Measurements from ENCODE around the gene FGF4. TPM values are rescaled to one million over a fixed set of nuclear protein-coding genes. Genes with fewer than 3 reads are reported as not detected.
A peak's percentile ranks its signal among the peaks of the same experiment; 100 is the strongest.

Gene FGF4
- total and polyA plus RNA-seq, 9 donors: 5.4 to 14.6 (median 10.0) TPM

GRCh38 chr11:69799097-69799496 is 24.0 kb upstream of the FGF4 start:
- no peak for DNase-seq
- Histone ChIP-seq H3K27ac (ENCODE audit: low read length) (no peak overlapping the region), H3K9me3 (replicated peaks; ENCODE audit: control insufficient read depth, low read depth, low read length) (peaks cover 4% of the 10 kb centered on the region), H3K4me3 (ENCODE audit: low read length) (no peak overlapping the region), H3K36me3 (ENCODE audit: control insufficient read depth, insufficient read depth, low read length) (no peaks in the 10 kb centered on the region), H3K27me3 (ENCODE audit: control insufficient read depth, insufficient read depth, low read length) (peaks cover 8% of the 10 kb centered on the region), H3K4me1 (ENCODE audit: control insufficient read depth, insufficient read depth, low read length) (no peaks in the 10 kb centered on the region)
- 94% methylated on average over 2 of the region's 3 CpGs for WGBS (ENCODE audit: insufficient coverage)

- no peak overlapping the region for H3K4me3 ChIP-seq (ENCODE audit: low read length)
- no peak overlapping the region for H3K27ac ChIP-seq (ENCODE audit: low read length)
- DNase-seq: no peak
- 69% methylated on average over 8 of the region's 14 CpGs for WGBS (ENCODE audit: insufficient coverage)
- peaks cover 8% of the 10 kb centered on the region for H3K27me3 ChIP-seq (ENCODE audit: control insufficient read depth, insufficient read depth, low read length)
- no peaks in the 10 kb centered on the region for H3K36me3 ChIP-seq (ENCODE audit: control insufficient read depth, insufficient read depth, low read length)
- peaks cover 4% of the 10 kb centered on the region for H3K9me3 ChIP-seq (replicated peaks; ENCODE audit: control insufficient read depth, low read depth, low read length)
- no peaks in the 10 kb centered on the region for H3K4me1 ChIP-seq (ENCODE audit: control insufficient read depth, insufficient read depth, low read length)
Observed at GRCh38 chr11:69797737-69798528, 22.8 kb upstream of the FGF4 start.

GRCh38 chr11:69797156-69797555 is 22.0 kb upstream of the FGF4 start:
- peaks cover 4% of the 10 kb centered on the region for H3K4me1 ChIP-seq (ENCODE audit: control insufficient read depth, insufficient read depth, low read length)
- H3K27ac ChIP-seq (ENCODE audit: low read length): no peak overlapping the region
- H3K27me3 ChIP-seq (ENCODE audit: control insufficient read depth, insufficient read depth, low read length): peaks cover 7% of the 10 kb centered on the region
- DNase-seq: no peak
- no peaks in the 10 kb centered on the region for H3K36me3 ChIP-seq (ENCODE audit: control insufficient read depth, insufficient read depth, low read length)
- no peak overlapping the region for H3K4me3 ChIP-seq (ENCODE audit: low read length)
- 73% methylated on average over 14 of the region's 14 CpGs for WGBS (ENCODE audit: insufficient coverage)
- H3K9me3 ChIP-seq (replicated peaks; ENCODE audit: control insufficient read depth, low read depth, low read length): peaks cover 4% of the 10 kb centered on the region

GRCh38 chr11:69796063-69796462 is 20.9 kb upstream of the FGF4 start:
- H3K27me3 ChIP-seq (ENCODE audit: control insufficient read depth, insufficient read depth, low read length): peaks cover 5% of the 10 kb centered on the region
- 54% methylated on average over 6 of the region's 9 CpGs for WGBS (ENCODE audit: insufficient coverage)
- no peaks in the 10 kb centered on the region for H3K36me3 ChIP-seq (ENCODE audit: control insufficient read depth, insufficient read depth, low read length)
- H3K9me3 ChIP-seq (replicated peaks; ENCODE audit: control insufficient read depth, low read depth, low read length): peaks cover 4% of the 10 kb centered on the region
- peaks cover 14% of the 10 kb centered on the region for H3K4me1 ChIP-seq (ENCODE audit: control insufficient read depth, insufficient read depth, low read length)
- no peak overlapping the region for H3K27ac ChIP-seq (ENCODE audit: low read length)
- H3K4me3 ChIP-seq (ENCODE audit: low read length): no peak overlapping the region
- no peak for DNase-seq

GRCh38 chr11:69791276-69792180 is 16.4 kb upstream of the FGF4 start:
- Histone ChIP-seq H3K4me3 (ENCODE audit: low read length) (no peak overlapping the region), H3K27ac (ENCODE audit: low read length) (peak overlapping the region; percentile 93), H3K36me3 (ENCODE audit: control insufficient read depth, insufficient read depth, low read length) (no peaks in the 10 kb centered on the region), H3K9me3 (replicated peaks; ENCODE audit: control insufficient read depth, low read depth, low read length) (no peaks in the 10 kb centered on the region), H3K4me1 (ENCODE audit: control insufficient read depth, insufficient read depth, low read length) (peaks cover 20% of the 10 kb centered on the region), H3K27me3 (ENCODE audit: control insufficient read depth, insufficient read depth, low read length) (peaks cover 5% of the 10 kb centered on the region)
- DNase-seq: peak; percentile 98
- 29% methylated on average over 25 of the region's 25 CpGs for whole genome bisulfite sequencing (ENCODE audit: insufficient coverage)

- Histone ChIP-seq H3K9me3 (replicated peaks; ENCODE audit: control insufficient read depth, low read depth, low read length) (no peaks in the 10 kb centered on the region), H3K4me3 (ENCODE audit: low read length) (no peak overlapping the region), H3K27ac (ENCODE audit: low read length) (no peak overlapping the region), H3K27me3 (ENCODE audit: control insufficient read depth, insufficient read depth, low read length) (peaks cover 8% of the 10 kb centered on the region), H3K4me1 (ENCODE audit: control insufficient read depth, insufficient read depth, low read length) (peaks cover 20% of the 10 kb centered on the region), H3K36me3 (ENCODE audit: control insufficient read depth, insufficient read depth, low read length) (no peaks in the 10 kb centered on the region)
- 75% methylated on average over 11 of the region's 11 CpGs for WGBS (ENCODE audit: insufficient coverage)
- DNase-seq: no peak
Observed at GRCh38 chr11:69788956-69789355, 13.8 kb upstream of the FGF4 start.

- H3K4me3 ChIP-seq (ENCODE audit: low read length): no peak overlapping the region
- H3K27ac ChIP-seq (ENCODE audit: low read length): no peak overlapping the region
- H3K4me1 ChIP-seq (ENCODE audit: control insufficient read depth, insufficient read depth, low read length): peaks cover 20% of the 10 kb centered on the region
- no peaks in the 10 kb centered on the region for H3K36me3 ChIP-seq (ENCODE audit: control insufficient read depth, insufficient read depth, low read length)
- 91% methylated on average over 10 of the region's 10 CpGs for WGBS (ENCODE audit: insufficient coverage)
- H3K27me3 ChIP-seq (ENCODE audit: control insufficient read depth, insufficient read depth, low read length): peaks cover 8% of the 10 kb centered on the region
- DNase-seq: no peak
- H3K9me3 ChIP-seq (replicated peaks; ENCODE audit: control insufficient read depth, low read depth, low read length): no peaks in the 10 kb centered on the region
Observed at GRCh38 chr11:69787906-69788305, 12.8 kb upstream of the FGF4 start.

GRCh38 chr11:69787457-69787856 is 12.3 kb upstream of the FGF4 start:
- H3K27ac ChIP-seq (ENCODE audit: low read length): no peak overlapping the region
- WGBS (ENCODE audit: insufficient coverage): 60% methylated on average over 1 of the region's 4 CpGs
- peaks cover 7% of the 10 kb centered on the region for H3K27me3 ChIP-seq (ENCODE audit: control insufficient read depth, insufficient read depth, low read length)
- DNase-seq: no peak
- peaks cover 19% of the 10 kb centered on the region for H3K4me1 ChIP-seq (ENCODE audit: control insufficient read depth, insufficient read depth, low read length)
- H3K9me3 ChIP-seq (replicated peaks; ENCODE audit: control insufficient read depth, low read depth, low read length): no peaks in the 10 kb centered on the region
- H3K36me3 ChIP-seq (ENCODE audit: control insufficient read depth, insufficient read depth, low read length): no peaks in the 10 kb centered on the region
- H3K4me3 ChIP-seq (ENCODE audit: low read length): no peak overlapping the region

GRCh38 chr11:69781241-69781640 is 6.1 kb upstream of the FGF4 start:
- Histone ChIP-seq H3K36me3 (ENCODE audit: control insufficient read depth, insufficient read depth, low read length) (no peaks in the 10 kb centered on the region), H3K4me1 (ENCODE audit: control insufficient read depth, insufficient read depth, low read length) (no peaks in the 10 kb centered on the region), H3K4me3 (ENCODE audit: low read length) (no peak overlapping the region), H3K27ac (ENCODE audit: low read length) (no peak overlapping the region), H3K9me3 (replicated peaks; ENCODE audit: control insufficient read depth, low read depth, low read length) (no peaks in the 10 kb centered on the region), H3K27me3 (ENCODE audit: control insufficient read depth, insufficient read depth, low read length) (peaks cover 38% of the 10 kb centered on the region)
- no peak for DNase-seq
- 79% methylated on average over 6 of the region's 8 CpGs for WGBS (ENCODE audit: insufficient coverage)

GRCh38 chr11:69778373-69778772 is 3.2 kb upstream of the FGF4 start:
- H3K9me3 ChIP-seq (replicated peaks; ENCODE audit: control insufficient read depth, low read depth, low read length): no peaks in the 10 kb centered on the region
- no peak overlapping the region for H3K4me3 ChIP-seq (ENCODE audit: low read length)
- H3K36me3 ChIP-seq (ENCODE audit: control insufficient read depth, insufficient read depth, low read length): no peaks in the 10 kb centered on the region
- DNase-seq: no peak
- peaks cover 3% of the 10 kb centered on the region for H3K4me1 ChIP-seq (ENCODE audit: control insufficient read depth, insufficient read depth, low read length)
- peaks cover 61% of the 10 kb centered on the region for H3K27me3 ChIP-seq (ENCODE audit: control insufficient read depth, insufficient read depth, low read length)
- H3K27ac ChIP-seq (ENCODE audit: low read length): no peak overlapping the region
- WGBS (ENCODE audit: insufficient coverage): 100% methylated on average over 4 of the region's 8 CpGs

Data from muscle of leg (tissue), 11 donors.